Caco-2 (cell line): ENCODE measurements around the gene CLVS2. TPM values are rescaled to one million over a fixed set of nuclear protein-coding genes. Genes with fewer than 3 reads are reported as not detected.

Experiments
- BruUV-seq: library from RNA; stranded (reverse); fragments of 400-500 nt; replicated peaks from 2 replicates; lab custom pipeline; 2021; lab: Mats Ljungman, UMichigan
- CTCF ChIA-PET: fragments of 300-600 bp; sonication (Branson Sonifier 250); formaldehyde crosslinking; loops from one replicate; lab custom pipeline; 2022; ENCODE audit warnings: antibody characterized with exemption; lab: Charles Lee
- POLR2A ChIA-PET: fragments of 300-600 bp; sonication (Branson Sonifier 250); formaldehyde crosslinking; loops from one replicate; lab custom pipeline; 2022; ENCODE audit warnings: antibody characterized with exemption; lab: Charles Lee
- DNase-seq, 2 experiments: peaks; one replicate each; pipeline versions ENCODE4 v3.0.0 to v3.0.0-alpha.2; 2020 to 2022
- H3K27me3 ChIP-seq: replicated peaks from 2 replicates; pipeline ENCODE4 v1.6.0; 2011; ENCODE audit warnings: low read length; ENCODE audit not compliant: control insufficient read depth, insufficient read depth
- H3K36me3 ChIP-seq: 2 replicates; pipeline ENCODE4 v1.5.1; 2011; ENCODE audit warnings: low read length; ENCODE audit not compliant: control insufficient read depth, insufficient read depth
- H3K4me1 ChIP-seq: fragments of 250-450 bp; sonication (Bioruptor Pico); 2 replicates; pipeline ENCODE4 v1.5.1; 2020; ENCODE audit warnings: mild to moderate bottlenecking
- H3K4me3 ChIP-seq: 2 replicates; pipeline ENCODE4 v1.5.1; 2011; ENCODE audit warnings: low read depth, mild to moderate bottlenecking, control low read depth, low read length
- H3K9me3 ChIP-seq: fragments of 250-450 bp; sonication (Bioruptor Pico); 2 replicates; pipeline ENCODE4 v1.5.1; 2020; ENCODE audit warnings: mild to moderate bottlenecking, moderate library complexity
- H3K27ac Mint-ChIP-seq: one replicate; pipeline ENCODE4 v1.8.0; 2022; ENCODE audit warnings: mixed read lengths; ENCODE audit not compliant: unreplicated experiment
- H3K27me3 Mint-ChIP-seq: one replicate; pipeline ENCODE4 v1.8.0; 2022; ENCODE audit warnings: mixed read lengths; ENCODE audit not compliant: insufficient read depth, unreplicated experiment
- H3K36me3 Mint-ChIP-seq: one replicate; pipeline ENCODE4 v1.8.0; 2022; ENCODE audit warnings: mild to moderate bottlenecking, mixed read lengths; ENCODE audit not compliant: insufficient read depth, unreplicated experiment
- H3K4me1 Mint-ChIP-seq: one replicate; pipeline ENCODE4 v1.8.0; 2022; ENCODE audit warnings: low read depth, mixed read lengths; ENCODE audit not compliant: unreplicated experiment
- H3K4me3 Mint-ChIP-seq: one replicate; pipeline ENCODE4 v1.8.0; 2022; ENCODE audit warnings: mild to moderate bottlenecking, moderate library complexity, mixed read lengths; ENCODE audit not compliant: unreplicated experiment
- H3K9me3 Mint-ChIP-seq: one replicate; pipeline ENCODE4 v1.8.0; 2022; ENCODE audit warnings: mixed read lengths; ENCODE audit not compliant: unreplicated experiment
- CTCF ChIP-seq, 2 experiments: fragments of 200-600 bp in 1 of 2; IDR thresholded peaks; 1 replicate in 1 of 2; 2 replicates in 1 of 2; pipeline versions ENCODE4 v1.5.1 to v1.8.0; 2011 to 2022; ENCODE audit warnings: antibody characterized with exemption in 1 of 2, control low read depth in 1 of 2, inconsistent platforms in 1 of 2, low read depth in 1 of 2, low read length in 1 of 2, mild to moderate bottlenecking in 1 of 2, moderate library complexity in 1 of 2; ENCODE audit not compliant: insufficient read depth in 1 of 2, severe bottlenecking in 1 of 2, unreplicated experiment in 1 of 2
- intact Hi-C: fragments of 100-400 bp; cut with micrococcal nuclease; formaldehyde crosslinking; loops from one replicate; pipeline ENCODE4 v1.10.0; 2022; ENCODE audit not compliant: unreplicated experiment
- total RNA-seq: library from RNA; stranded (reverse); gene quantifications from 2 replicates; pipeline ENCODE4 v1.2.3, GENCODE V29; 2022

Gene CLVS2
- total RNA-seq, 1 experiment from 2014 or later: not detected

GRCh38 chr6:123085403-123085802 lies 89.4 kb downstream of the CLVS2 start:
- no peaks in the 10 kb centered on the region for H3K9me3 Mint-ChIP-seq
- POLR2A ChIA-PET: no interaction called here
- CTCF ChIA-PET: no interaction called here
- H3K27me3 Mint-ChIP-seq: peaks cover 3% of the 10 kb centered on the region
- H3K27ac Mint-ChIP-seq: no peak overlapping the region
- H3K4me3 Mint-ChIP-seq: no peak overlapping the region
- intact Hi-C loops: no loop called here
- H3K27me3 ChIP-seq: no peaks in the 10 kb centered on the region; the same call in 1 of the 2 replicates
- H3K9me3 ChIP-seq: no peaks in the 10 kb centered on the region
- no peaks in the 10 kb centered on the region for H3K4me1 ChIP-seq
- H3K4me3 ChIP-seq: no peak overlapping the region
- no peaks in the 10 kb centered on the region for H3K36me3 ChIP-seq
- no TSS peak for BruUV-seq
- no peak for DNase-seq
- no peaks in the 10 kb centered on the region for H3K36me3 Mint-ChIP-seq
- TF ChIP-seq CTCF (IDR thresholded peaks at IDR 0.05; ENCODE audit: insufficient read depth in 1 of 2, low read depth in 1 of 2, low read length in 1 of 2, severe bottlenecking in 1 of 2, unreplicated experiment in 1 of 2): no peak
- H3K4me1 Mint-ChIP-seq: no peaks in the 10 kb centered on the region

GRCh38 chr6:123089226-123089625 lies 93.2 kb downstream of the CLVS2 start:
- H3K27me3 Mint-ChIP-seq: peaks cover 3% of the 10 kb centered on the region
- H3K36me3 ChIP-seq: no peaks in the 10 kb centered on the region
- no peaks in the 10 kb centered on the region for H3K4me1 ChIP-seq
- ChIA-PET CTCF (no interaction called here), POLR2A (no interaction called here)
- no peaks in the 10 kb centered on the region for H3K9me3 Mint-ChIP-seq
- no peaks in the 10 kb centered on the region for H3K9me3 ChIP-seq
- H3K27me3 ChIP-seq: no peaks in the 10 kb centered on the region; the same call in 1 of the 2 replicates
- no TSS peak for BruUV-seq
- no peak overlapping the region for H3K4me3 ChIP-seq
- H3K27ac Mint-ChIP-seq: no peak overlapping the region
- intact Hi-C loops: no loop called here
- H3K36me3 Mint-ChIP-seq: no peaks in the 10 kb centered on the region
- DNase-seq: no peak
- no peak for TF ChIP-seq CTCF (IDR thresholded peaks at IDR 0.05; ENCODE audit: insufficient read depth in 1 of 2, low read depth in 1 of 2, low read length in 1 of 2, severe bottlenecking in 1 of 2, unreplicated experiment in 1 of 2)
- H3K4me1 Mint-ChIP-seq: no peaks in the 10 kb centered on the region
- no peak overlapping the region for H3K4me3 Mint-ChIP-seq

DNA sequence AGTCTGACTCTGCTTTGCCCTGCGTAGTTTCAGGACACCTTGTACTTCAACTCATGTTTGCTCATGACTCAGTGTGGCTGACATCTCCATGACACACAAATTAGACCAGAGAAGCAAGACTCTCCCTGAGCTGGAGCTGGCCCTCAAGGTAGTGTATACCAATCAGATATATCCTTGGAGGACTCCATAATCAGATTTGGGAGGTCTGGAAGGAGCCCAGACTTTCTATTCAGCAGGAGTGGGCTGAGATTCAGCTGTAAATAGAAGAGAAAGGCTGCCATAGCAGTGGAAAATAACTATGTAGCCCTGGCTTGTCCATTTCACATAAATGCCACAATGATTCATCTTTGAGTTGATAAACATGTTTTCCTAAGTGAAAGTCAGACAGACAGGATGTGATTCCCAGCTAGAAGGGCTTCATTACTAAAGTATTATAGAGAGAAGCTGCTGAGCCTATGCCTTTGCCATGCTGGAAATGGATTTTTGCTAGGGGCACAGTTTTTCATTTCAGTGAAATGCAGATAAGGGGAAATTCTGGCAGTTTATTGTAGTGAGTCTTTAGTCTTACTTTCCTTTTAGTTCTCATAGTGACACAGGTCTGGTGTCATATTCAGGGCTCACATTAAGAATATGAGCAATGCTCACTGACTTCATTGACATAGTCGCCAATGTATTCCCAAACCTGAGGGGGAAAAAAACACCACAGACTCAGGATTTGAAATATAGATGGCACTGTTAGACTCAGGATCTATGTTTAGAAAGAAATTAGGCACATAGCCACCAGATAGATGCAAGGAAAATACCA lies 95.3 kb downstream of the CLVS2 start:
- Mint-ChIP-seq H3K36me3 (no peaks in the 10 kb centered on the region), H3K4me3 (no peak overlapping the region), H3K9me3 (no peaks in the 10 kb centered on the region), H3K27me3 (peaks cover 5% of the 10 kb centered on the region), H3K27ac (no peak overlapping the region), H3K4me1 (no peaks in the 10 kb centered on the region)
- no peaks in the 10 kb centered on the region for H3K36me3 ChIP-seq
- DNase-seq: no peak
- intact Hi-C loops: no loop called here
- POLR2A ChIA-PET: no interaction called here
- no peaks in the 10 kb centered on the region; the same call in 1 of the 2 replicates for H3K27me3 ChIP-seq
- H3K4me1 ChIP-seq: no peaks in the 10 kb centered on the region
- no TSS peak for BruUV-seq
- no peak for TF ChIP-seq CTCF (IDR thresholded peaks at IDR 0.05; ENCODE audit: insufficient read depth in 1 of 2, low read depth in 1 of 2, low read length in 1 of 2, severe bottlenecking in 1 of 2, unreplicated experiment in 1 of 2)
- no peaks in the 10 kb centered on the region for H3K9me3 ChIP-seq
- H3K4me3 ChIP-seq: no peak overlapping the region
- CTCF ChIA-PET: interaction anchor here (0.6 kb wide), 1 partner anchor 14 kb away, joined by 3 read pairs; no protein-coding TSS in a partner anchor
